NCI-H146 (cell line): ENCODE results near the gene PCDH12.

Experiments
- DNase-seq: peaks from one replicate; lab custom pipeline; 2025; lab: John Stamatoyannopoulos, UW

PCDH12 gene

GRCh38 chr5:141908796-141909195 is 49.2 kb downstream of the PCDH12 start:
- DNase-seq = no peak

GRCh38 chr5:141906972-141907371 is 51.0 kb downstream of the PCDH12 start:
- DNase-seq = no peak

GRCh38 chr5:141906517-141906916 is 51.5 kb downstream of the PCDH12 start:
- no peak for DNase-seq

- no peak for DNase-seq
Measured at GRCh38 chr5:141904551-141904950, 53.5 kb downstream of the PCDH12 start.

DNA sequence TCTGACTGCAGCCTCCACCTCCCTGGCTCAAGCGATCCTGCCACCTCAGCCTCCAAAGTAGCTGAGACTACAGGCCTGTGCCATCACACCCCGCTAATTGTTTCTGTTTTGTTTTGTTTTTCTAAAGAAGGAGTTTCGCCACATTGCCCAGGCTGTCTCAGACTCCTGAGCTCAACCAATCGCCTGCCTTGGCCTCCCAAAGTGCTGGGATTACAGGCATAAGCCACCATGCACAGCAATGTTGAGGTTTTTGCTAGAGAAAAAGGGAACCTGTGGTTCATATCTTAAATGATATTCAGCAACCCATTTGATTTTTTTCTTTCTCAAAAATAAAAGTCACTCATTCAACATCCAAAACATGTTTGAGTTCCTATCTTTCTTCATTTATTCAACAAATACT is 54.7 kb downstream of the PCDH12 start:
- no peak for DNase-seq

DNA sequence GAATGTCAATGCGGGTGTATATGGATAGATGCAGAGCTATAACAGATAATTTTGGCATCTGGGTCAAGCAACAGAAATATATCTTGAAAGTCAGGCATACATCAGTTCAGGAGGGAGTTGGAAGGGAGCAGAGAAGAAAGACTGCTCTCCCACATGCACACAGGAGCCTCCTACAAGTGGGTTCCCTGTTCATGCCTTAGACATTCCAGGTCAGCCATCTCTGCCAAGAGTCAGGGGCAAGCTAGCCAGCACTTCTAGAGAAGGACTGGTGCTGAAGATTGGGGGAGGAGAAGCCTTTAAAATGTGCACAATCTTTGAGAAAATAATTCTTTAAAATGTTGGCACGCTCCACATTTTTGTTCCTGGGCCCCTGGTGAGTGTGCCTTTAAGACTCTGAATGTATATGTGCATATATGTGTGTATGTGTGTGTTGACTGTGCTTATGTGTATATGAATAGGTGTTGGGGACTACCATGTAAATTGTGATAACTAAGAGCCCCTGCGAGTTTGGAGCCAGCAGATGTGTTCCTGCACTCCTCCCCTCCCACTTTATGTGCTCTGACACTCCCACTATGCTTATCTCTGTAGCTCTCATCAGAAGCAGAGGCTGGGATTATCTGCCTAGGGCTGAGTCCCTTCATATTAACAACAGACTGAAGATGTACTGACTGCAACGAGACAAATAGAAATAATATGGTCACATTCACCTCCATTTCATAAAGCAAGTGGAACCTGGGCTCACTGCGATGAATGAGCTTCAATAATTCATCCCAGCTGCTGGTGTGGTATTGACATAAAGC is 55.8 kb downstream of the PCDH12 start:
- peak; percentile 46 for DNase-seq

DNA sequence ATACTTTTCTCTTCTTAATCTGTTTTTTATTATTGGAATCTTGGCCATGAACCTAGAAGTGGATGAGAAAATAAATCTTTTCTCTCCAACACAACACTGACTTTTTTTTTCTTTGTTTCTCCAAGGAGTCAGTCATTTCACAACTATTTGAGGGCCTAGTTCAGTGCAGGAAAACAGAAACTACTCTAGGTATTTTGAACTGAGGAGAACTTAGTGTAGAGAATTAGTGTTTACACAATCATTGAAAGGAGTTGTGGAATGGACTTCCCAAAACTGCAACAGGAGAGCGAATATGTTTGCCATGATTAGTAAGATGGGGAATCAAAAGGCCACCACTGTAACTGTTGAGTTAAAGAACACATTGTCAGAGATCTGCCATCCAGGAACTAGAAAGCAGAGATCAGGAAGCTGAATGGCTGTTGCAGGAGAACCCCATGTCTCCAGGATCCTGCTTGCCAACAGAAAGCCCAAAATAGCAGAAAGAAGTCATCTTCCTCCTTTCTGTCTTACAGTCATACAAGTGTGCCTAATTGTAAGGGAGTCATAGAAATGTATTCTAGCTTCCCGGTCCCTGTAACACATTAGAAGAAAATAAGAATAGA is 59.5 kb downstream of the PCDH12 start:
- DNase-seq = no peak

DNA sequence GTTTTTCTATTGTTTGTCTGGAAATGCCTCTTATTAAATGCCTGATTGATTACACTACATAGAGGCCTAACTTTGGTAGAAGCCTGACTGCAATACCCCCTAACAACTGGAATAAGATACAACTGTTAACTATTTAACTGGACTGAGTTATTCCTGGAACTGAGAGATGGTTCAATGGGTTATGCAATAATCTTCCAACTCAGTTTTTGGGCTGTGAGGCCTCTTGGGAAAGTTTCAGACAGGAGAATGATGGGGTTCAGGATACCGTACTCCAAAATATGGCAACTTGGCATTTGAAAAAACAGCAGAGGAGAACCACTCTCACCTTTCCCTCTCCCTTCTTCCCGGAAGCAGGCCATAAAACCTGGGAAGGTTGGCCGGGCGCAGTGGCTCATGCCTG is 60.6 kb downstream of the PCDH12 start:
- DNase-seq = no peak
